HG03135 (cell line): Measurements from ENCODE around the gene AIRE.
"Not testable (repeated sequence)": the region's sequence is repeated elsewhere in the genome, so short reads cannot be mapped to it uniquely, and the experiment has no call there.

Experiments used
- ATAC-seq: cut with Tn5 transposase; IDR thresholded peaks from one replicate; pipeline ENCODE4 v1.9.1; 2021; ENCODE audit warnings: mild to moderate bottlenecking, moderate library complexity; ENCODE audit not compliant: unreplicated experiment

The AIRE gene

GRCh38 chr21:44265734-44266270 lies 19.9 kb upstream of the AIRE start:
- no peak for ATAC-seq

GRCh38 chr21:44267655-44268142 lies 18.0 kb upstream of the AIRE start:
- ATAC-seq, result no peak

- no peak for ATAC-seq
Measured at GRCh38 chr21:44269090-44269489, 16.6 kb upstream of the AIRE start.

- ATAC-seq, result no peak
Measured at GRCh38 chr21:44271558-44272283, 14.0 kb upstream of the AIRE start.

- no peak for ATAC-seq
Measured at GRCh38 chr21:44272284-44272858, 13.3 kb upstream of the AIRE start.

- no peak for ATAC-seq
Measured at GRCh38 chr21:44273046-44273445, 12.6 kb upstream of the AIRE start.

- ATAC-seq, result no peak
Measured at GRCh38 chr21:44275041-44275440, 10.6 kb upstream of the AIRE start.

GRCh38 chr21:44279354-44280260 lies 6.1 kb upstream of the AIRE start:
- ATAC-seq, result no peak

GRCh38 chr21:44281801-44282200 lies 3.9 kb upstream of the AIRE start:
- ATAC-seq, result no peak

- no peak for ATAC-seq
Measured at GRCh38 chr21:44282370-44282769, 3.3 kb upstream of the AIRE start.

GRCh38 chr21:44283211-44283785 lies 2.4 kb upstream of the AIRE start:
- ATAC-seq, result not testable (repeated sequence)

GRCh38 chr21:44283948-44284347 lies 1.7 kb upstream of the AIRE start:
- ATAC-seq, result no peak

GRCh38 chr21:44286086-44286715 lies 525 bp downstream of the AIRE start:
- ATAC-seq, result no peak

GRCh38 chr21:44286716-44287632 lies 1.3 kb downstream of the AIRE start:
- no peak for ATAC-seq

GRCh38 chr21:44288251-44289110 lies 2.8 kb downstream of the AIRE start:
- no peak for ATAC-seq

GRCh38 chr21:44289381-44290010 lies 3.8 kb downstream of the AIRE start:
- ATAC-seq, result no peak

- no peak for ATAC-seq
Measured at GRCh38 chr21:44290327-44291077, 4.8 kb downstream of the AIRE start.
